ENCODE data around the gene FERMT1. TPM values are rescaled to one million over a fixed set of nuclear protein-coding genes. Genes with fewer than 3 reads are reported as not detected.

The FERMT1 gene
- total RNA-seq, 1 donor from 2014 or later, result 0.27 TPM

- DNase-seq (ENCODE audit: extremely low spot score, unreplicated experiment), result no peak
- Mint-ChIP-seq H3K36me3 (ENCODE audit: unreplicated experiment) (no peaks in the 10 kb centered on the region), H3K27me3 (ENCODE audit: unreplicated experiment) (no peaks in the 10 kb centered on the region)
These were observed 14.5 kb downstream of the FERMT1 start for GRCh38 chr20:6108330-6108729.

GRCh38 chr20:6104493-6105188, 18.2 kb downstream of the FERMT1 start:
- H3K4me1 Mint-ChIP-seq (ENCODE audit: unreplicated experiment), result no peaks in the 10 kb centered on the region
- no peaks in the 10 kb centered on the region for H3K36me3 Mint-ChIP-seq (ENCODE audit: unreplicated experiment)
- TF ChIP-seq CTCF (IDR thresholded peaks at IDR 0.05), result no peak
- H3K27me3 Mint-ChIP-seq (ENCODE audit: unreplicated experiment), result peaks cover 4% of the 10 kb centered on the region
- H3K9me3 Mint-ChIP-seq (ENCODE audit: unreplicated experiment), result no peaks in the 10 kb centered on the region
- H3K27ac Mint-ChIP-seq (ENCODE audit: unreplicated experiment), result no peak overlapping the region
- DNase-seq (ENCODE audit: extremely low spot score, unreplicated experiment), result no peak
- H3K4me3 Mint-ChIP-seq (ENCODE audit: unreplicated experiment), result no peak overlapping the region

More at GRCh38 chr20:6108330-6108729, 14.5 kb downstream of the FERMT1 start:
- Mint-ChIP-seq H3K27ac (ENCODE audit: unreplicated experiment) (no peak overlapping the region), H3K4me3 (ENCODE audit: unreplicated experiment) (no peak overlapping the region), H3K9me3 (ENCODE audit: unreplicated experiment) (peaks cover 4% of the 10 kb centered on the region), H3K4me1 (ENCODE audit: unreplicated experiment) (no peaks in the 10 kb centered on the region)
- no peak for TF ChIP-seq CTCF (IDR thresholded peaks at IDR 0.05)

- no peak for TF ChIP-seq CTCF (IDR thresholded peaks at IDR 0.05)
- no peaks in the 10 kb centered on the region for H3K4me1 Mint-ChIP-seq (ENCODE audit: unreplicated experiment)
- DNase-seq (ENCODE audit: extremely low spot score, unreplicated experiment), result no peak
- H3K27me3 Mint-ChIP-seq (ENCODE audit: unreplicated experiment), result peaks cover 4% of the 10 kb centered on the region
- H3K4me3 Mint-ChIP-seq (ENCODE audit: unreplicated experiment), result no peak overlapping the region
- no peak overlapping the region for H3K27ac Mint-ChIP-seq (ENCODE audit: unreplicated experiment)
- no peaks in the 10 kb centered on the region for H3K9me3 Mint-ChIP-seq (ENCODE audit: unreplicated experiment)
- no peaks in the 10 kb centered on the region for H3K36me3 Mint-ChIP-seq (ENCODE audit: unreplicated experiment)
These were observed 19.5 kb downstream of the FERMT1 start for GRCh38 chr20:6103301-6103700.

GRCh38 chr20:6101346-6101745, 21.5 kb downstream of the FERMT1 start:
- Mint-ChIP-seq H3K27me3 (ENCODE audit: unreplicated experiment) (peaks cover 6% of the 10 kb centered on the region), H3K4me3 (ENCODE audit: unreplicated experiment) (no peak overlapping the region), H3K4me1 (ENCODE audit: unreplicated experiment) (no peaks in the 10 kb centered on the region), H3K27ac (ENCODE audit: unreplicated experiment) (no peak overlapping the region), H3K36me3 (ENCODE audit: unreplicated experiment) (no peaks in the 10 kb centered on the region), H3K9me3 (ENCODE audit: unreplicated experiment) (no peaks in the 10 kb centered on the region)
- DNase-seq (ENCODE audit: extremely low spot score, unreplicated experiment), result no peak
- TF ChIP-seq CTCF (IDR thresholded peaks at IDR 0.05), result no peak

GRCh38 chr20:6100246-6100645, 22.6 kb downstream of the FERMT1 start:
- TF ChIP-seq CTCF (IDR thresholded peaks at IDR 0.05), result no peak
- no peaks in the 10 kb centered on the region for H3K4me1 Mint-ChIP-seq (ENCODE audit: unreplicated experiment)
- no peak overlapping the region for H3K4me3 Mint-ChIP-seq (ENCODE audit: unreplicated experiment)
- H3K9me3 Mint-ChIP-seq (ENCODE audit: unreplicated experiment), result no peaks in the 10 kb centered on the region
- H3K36me3 Mint-ChIP-seq (ENCODE audit: unreplicated experiment), result no peaks in the 10 kb centered on the region
- no peak for DNase-seq (ENCODE audit: extremely low spot score, unreplicated experiment)
- H3K27me3 Mint-ChIP-seq (ENCODE audit: unreplicated experiment), result peaks cover 6% of the 10 kb centered on the region
- no peak overlapping the region for H3K27ac Mint-ChIP-seq (ENCODE audit: unreplicated experiment)

All from osteocyte (in vitro differentiated cells).